ENCODE data around the gene ACOX1.
A peak's percentile ranks its signal among the peaks of the same experiment; 100 is the strongest.

ACOX1 gene

GRCh38 chr17:75931062-75931461 is 47.9 kb downstream of the ACOX1 start:
- DNase-seq: no peak

- no peak for DNase-seq
These were observed 51.6 kb downstream of the ACOX1 start for GRCh38 chr17:75927286-75927922.

- DNase-seq: no peak
These were observed 52.5 kb downstream of the ACOX1 start for GRCh38 chr17:75926456-75926855.

GRCh38 chr17:75925912-75926311 is 53.1 kb downstream of the ACOX1 start:
- no peak for DNase-seq

GRCh38 chr17:75925103-75925502 is 53.9 kb downstream of the ACOX1 start:
- no peak for DNase-seq

GRCh38 chr17:75922963-75923874 is 55.7 kb downstream of the ACOX1 start:
- no peak for DNase-seq

- no peak for DNase-seq
These were observed 56.6 kb downstream of the ACOX1 start for GRCh38 chr17:75922173-75922961.

GRCh38 chr17:75921596-75921995 is 57.4 kb downstream of the ACOX1 start:
- DNase-seq: no peak

GRCh38 chr17:75920045-75920560 is 58.9 kb downstream of the ACOX1 start:
- no peak for DNase-seq

GRCh38 chr17:75919611-75920010 is 59.4 kb downstream of the ACOX1 start:
- no peak for DNase-seq

- no peak for DNase-seq
These were observed 61.0 kb downstream of the ACOX1 start for GRCh38 chr17:75917917-75918445.

- DNase-seq: peak; percentile 80
These were observed 61.6 kb downstream of the ACOX1 start for GRCh38 chr17:75917141-75917916.

- no peak for DNase-seq
These were observed 63.7 kb downstream of the ACOX1 start for GRCh38 chr17:75915268-75915667.

- no peak for DNase-seq
These were observed 64.2 kb downstream of the ACOX1 start for GRCh38 chr17:75914643-75915267.

GRCh38 chr17:75913537-75914210 is 65.3 kb downstream of the ACOX1 start:
- DNase-seq: no peak

GRCh38 chr17:75910699-75911098 is 68.3 kb downstream of the ACOX1 start:
- no peak for DNase-seq

- DNase-seq: peak; percentile 96
These were observed 69.1 kb downstream of the ACOX1 start for GRCh38 chr17:75909812-75910274.

GRCh38 chr17:75909051-75909811 is 69.7 kb downstream of the ACOX1 start:
- DNase-seq: peak; percentile 96

GRCh38 chr17:75908201-75908600 is 70.8 kb downstream of the ACOX1 start:
- DNase-seq: no peak

Measured in NCI-H2171 treated with DMSO at 0.1 percent for 48 hours (cell line).